HepG2 (cell line): ENCODE results near the gene SS18L1.

Experiments used
- EZH2 ChIP-seq: conservative IDR thresholded peaks from 2 replicates; pipeline ENCODE4 v1.6.1; 2012; ENCODE audit warnings: mild to moderate bottlenecking, low read depth, low read length, moderate library complexity
- KDM4B ChIP-seq: sonication (generic); formaldehyde crosslinking; IDR thresholded peaks from 2 replicates; pipeline ENCODE4 v1.4.0; 2020; ENCODE audit warnings: missing genetic modification reagents
- MBNL3 ChIP-seq: fragments of 250-450 bp; sonication (Bioruptor Pico); conservative IDR thresholded peaks from 2 replicates; pipeline ENCODE4 v1.8.0; 2022; ENCODE audit warnings: mild to moderate bottlenecking, inconsistent platforms
- MYC ChIP-seq: sonication (generic); formaldehyde crosslinking; IDR thresholded peaks from 2 replicates; pipeline ENCODE4 v1.9.0; 2021; ENCODE audit warnings: missing genetic modification reagents, borderline replicate concordance
- SIX1 ChIP-seq: sonication (generic); formaldehyde crosslinking; IDR thresholded peaks from 2 replicates; pipeline ENCODE4 v1.4.0; 2020; ENCODE audit warnings: missing genetic modification reagents, borderline replicate concordance
- TCF12 ChIP-seq, 2 experiments: fragments of 450-650 bp in 1 of 2; sonication (generic) in 1 of 2; formaldehyde crosslinking in 1 of 2; IDR thresholded peaks; 2 replicates each; pipeline versions ENCODE4 v1.6.1 to v1.8.0; 2017 to 2022; ENCODE audit warnings: antibody characterized with exemption in 1 of 2, mild to moderate bottlenecking in 1 of 2, missing genetic modification reagents in 1 of 2, moderate library complexity in 1 of 2
- TCF7L2 ChIP-seq: IDR thresholded peaks from 2 replicates; pipeline ENCODE4 v1.6.1; 2011; ENCODE audit warnings: mild to moderate bottlenecking, low read depth, low read length, moderate library complexity
- ZNF577 ChIP-seq: sonication (generic); formaldehyde crosslinking; IDR thresholded peaks from 2 replicates; pipeline ENCODE4 v1.4.0; 2020; ENCODE audit warnings: mild to moderate bottlenecking, low read depth, missing genetic modification reagents, borderline replicate concordance
- TF ChIP-seq, protein P1 (sequence below): sonication (generic); formaldehyde crosslinking; IDR thresholded peaks from 2 replicates; pipeline ENCODE4 v1.5.0; 2020; ENCODE audit warnings: mild to moderate bottlenecking, missing genetic modification reagents, moderate library complexity
- TF ChIP-seq, protein P2 (sequence below): sonication (generic); formaldehyde crosslinking; IDR thresholded peaks from 2 replicates; pipeline ENCODE4 v1.4.0; 2020; ENCODE audit warnings: missing genetic modification reagents

DNA sequence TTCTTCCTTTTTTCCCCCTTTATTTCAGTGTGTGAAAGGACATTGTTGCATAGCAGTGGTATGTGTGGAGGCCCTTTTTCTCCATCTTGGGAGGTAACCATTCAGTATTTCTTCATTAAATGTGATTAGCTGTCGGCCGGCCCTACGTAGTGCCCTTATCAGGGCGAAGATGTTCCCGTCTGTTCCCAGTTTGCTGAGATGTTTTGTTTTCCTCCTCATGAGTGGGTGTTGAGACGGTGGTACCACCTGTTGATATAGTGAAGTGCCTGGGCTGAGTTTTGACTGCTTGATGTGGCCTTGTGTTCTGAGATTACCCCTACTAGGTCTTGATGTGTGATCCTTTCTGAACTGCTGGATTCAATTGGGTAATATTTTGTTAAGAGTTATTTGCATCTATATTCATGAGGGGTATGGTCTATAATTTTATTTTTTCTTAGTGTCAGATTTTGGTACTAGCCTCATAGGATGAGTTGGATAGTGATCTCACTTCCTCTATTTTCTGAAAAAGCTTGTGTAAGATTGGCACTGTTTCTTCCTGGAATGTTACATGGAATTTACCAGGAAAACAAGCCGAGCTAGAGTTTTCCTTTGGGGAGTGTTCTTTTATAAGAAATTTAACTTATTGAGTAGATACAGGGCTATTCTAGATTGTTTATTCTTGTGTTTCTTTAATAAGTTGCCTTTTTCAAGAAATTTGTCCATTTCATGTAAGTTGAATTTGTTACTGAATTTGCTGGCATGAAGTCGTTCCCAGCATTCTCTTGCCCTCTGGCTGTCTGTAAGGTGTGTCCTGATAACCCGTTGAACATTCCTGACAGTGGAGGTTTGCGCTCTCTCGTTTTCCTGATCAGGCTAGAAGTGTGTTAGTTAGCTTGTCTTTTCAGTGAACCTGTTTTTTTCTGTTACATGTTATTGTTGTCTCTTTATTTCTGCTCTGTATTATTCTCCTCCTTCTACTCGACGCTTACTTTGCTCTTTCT lies 43.6 kb downstream of the SS18L1 start:
- TF ChIP-seq MYC (CRISPR knock-in tag), result no peak
- TF ChIP-seq SIX1 (CRISPR knock-in tag), result no peak
- TF ChIP-seq TCF7L2, result no peak
- no peak for TF ChIP-seq KDM4B (CRISPR knock-in tag)
- TF ChIP-seq, protein P1, sequence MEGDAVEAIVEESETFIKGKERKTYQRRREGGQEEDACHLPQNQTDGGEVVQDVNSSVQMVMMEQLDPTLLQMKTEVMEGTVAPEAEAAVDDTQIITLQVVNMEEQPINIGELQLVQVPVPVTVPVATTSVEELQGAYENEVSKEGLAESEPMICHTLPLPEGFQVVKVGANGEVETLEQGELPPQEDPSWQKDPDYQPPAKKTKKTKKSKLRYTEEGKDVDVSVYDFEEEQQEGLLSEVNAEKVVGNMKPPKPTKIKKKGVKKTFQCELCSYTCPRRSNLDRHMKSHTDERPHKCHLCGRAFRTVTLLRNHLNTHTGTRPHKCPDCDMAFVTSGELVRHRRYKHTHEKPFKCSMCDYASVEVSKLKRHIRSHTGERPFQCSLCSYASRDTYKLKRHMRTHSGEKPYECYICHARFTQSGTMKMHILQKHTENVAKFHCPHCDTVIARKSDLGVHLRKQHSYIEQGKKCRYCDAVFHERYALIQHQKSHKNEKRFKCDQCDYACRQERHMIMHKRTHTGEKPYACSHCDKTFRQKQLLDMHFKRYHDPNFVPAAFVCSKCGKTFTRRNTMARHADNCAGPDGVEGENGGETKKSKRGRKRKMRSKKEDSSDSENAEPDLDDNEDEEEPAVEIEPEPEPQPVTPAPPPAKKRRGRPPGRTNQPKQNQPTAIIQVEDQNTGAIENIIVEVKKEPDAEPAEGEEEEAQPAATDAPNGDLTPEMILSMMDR (CRISPR knock-in tag), result no peak
- no peak for TF ChIP-seq MBNL3
- TF ChIP-seq TCF12 (IDR thresholded peaks at IDR 0.05), result no peak
- TF ChIP-seq TCF12 (CRISPR knock-in tag; IDR thresholded peaks at IDR 0.05), result no peak
- TF ChIP-seq, protein P2, sequence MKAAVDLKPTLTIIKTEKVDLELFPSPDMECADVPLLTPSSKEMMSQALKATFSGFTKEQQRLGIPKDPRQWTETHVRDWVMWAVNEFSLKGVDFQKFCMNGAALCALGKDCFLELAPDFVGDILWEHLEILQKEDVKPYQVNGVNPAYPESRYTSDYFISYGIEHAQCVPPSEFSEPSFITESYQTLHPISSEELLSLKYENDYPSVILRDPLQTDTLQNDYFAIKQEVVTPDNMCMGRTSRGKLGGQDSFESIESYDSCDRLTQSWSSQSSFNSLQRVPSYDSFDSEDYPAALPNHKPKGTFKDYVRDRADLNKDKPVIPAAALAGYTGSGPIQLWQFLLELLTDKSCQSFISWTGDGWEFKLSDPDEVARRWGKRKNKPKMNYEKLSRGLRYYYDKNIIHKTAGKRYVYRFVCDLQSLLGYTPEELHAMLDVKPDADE, result no peak
- TF ChIP-seq ZNF577 (CRISPR knock-in tag), result no peak
- no peak for TF ChIP-seq EZH2
